CD4-positive, alpha-beta T cell treated with Interleukin-4 for 4 hours (primary cell): ENCODE data around the gene IFT74.

Source experiments
- DNase-seq: peaks from one replicate; pipeline ENCODE4 v3.0.0-alpha.2; 2020

The IFT74 gene

DNA sequence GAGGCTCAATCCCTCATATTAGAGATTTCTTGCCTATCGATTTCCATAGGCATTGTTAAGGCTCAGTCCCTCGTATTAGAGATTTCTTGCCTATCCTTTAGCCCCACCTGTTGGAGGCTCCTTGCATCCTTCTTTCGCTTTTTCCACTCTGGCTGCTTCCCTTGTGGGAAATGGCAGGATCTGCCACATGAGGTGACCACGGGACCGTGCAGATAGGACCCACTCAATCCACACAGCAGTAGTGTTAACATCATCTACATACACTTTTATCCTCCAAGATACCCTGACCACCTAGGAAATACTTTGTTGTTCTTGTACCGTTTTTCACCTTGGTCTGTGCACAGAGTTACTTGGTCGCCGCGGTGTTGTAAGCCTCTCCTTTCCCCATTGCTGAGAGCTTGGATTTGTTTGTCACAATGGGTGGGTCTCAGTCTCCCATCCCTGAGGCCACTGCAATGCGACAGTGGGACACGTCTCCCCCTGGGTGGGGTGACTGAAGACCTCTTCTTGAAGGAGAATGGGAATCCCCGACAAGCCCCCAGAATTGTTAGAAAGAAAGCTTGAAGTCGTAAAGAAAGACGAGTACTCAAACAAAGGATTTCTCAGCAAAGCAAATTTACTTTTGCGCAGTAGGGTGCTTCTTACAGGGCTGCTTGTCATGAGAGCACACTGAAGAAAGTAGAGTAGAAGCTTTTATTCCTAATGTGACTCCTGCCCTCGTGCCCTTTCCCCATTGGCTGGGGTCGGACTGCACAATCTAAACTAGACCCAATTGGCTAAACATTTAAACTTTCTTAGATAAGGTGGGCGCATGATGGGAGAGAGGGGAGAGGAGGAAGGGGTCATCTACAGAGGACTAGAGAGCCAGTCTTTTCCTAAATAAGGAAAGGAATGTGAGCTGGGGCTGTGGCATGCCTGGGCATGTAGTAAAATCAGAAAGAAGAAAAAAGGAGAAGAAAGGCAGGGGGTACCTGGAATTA lies 19.8 kb downstream of the IFT74 start:
- peak; percentile 11 for DNase-seq

DNA sequence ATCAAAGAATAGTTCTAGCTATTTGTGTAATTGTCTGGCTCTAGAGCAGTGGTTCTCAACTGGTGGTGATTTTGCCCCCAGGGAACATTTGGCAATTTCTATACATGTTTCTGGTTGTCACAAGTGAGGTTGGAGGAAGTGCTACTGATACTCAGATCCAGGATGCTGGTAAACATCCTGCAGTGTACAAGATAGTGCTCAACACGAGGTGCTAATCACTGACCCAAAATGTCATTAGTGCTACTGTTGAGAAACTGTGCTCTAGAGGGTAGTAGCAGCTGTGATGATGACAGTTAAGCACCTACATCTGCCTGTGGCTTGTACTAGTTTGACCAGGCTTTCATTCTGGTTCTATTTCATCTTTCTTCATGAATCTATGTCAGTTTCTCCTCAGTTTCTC lies 27.1 kb downstream of the IFT74 start:
- DNase-seq = no peak

DNA sequence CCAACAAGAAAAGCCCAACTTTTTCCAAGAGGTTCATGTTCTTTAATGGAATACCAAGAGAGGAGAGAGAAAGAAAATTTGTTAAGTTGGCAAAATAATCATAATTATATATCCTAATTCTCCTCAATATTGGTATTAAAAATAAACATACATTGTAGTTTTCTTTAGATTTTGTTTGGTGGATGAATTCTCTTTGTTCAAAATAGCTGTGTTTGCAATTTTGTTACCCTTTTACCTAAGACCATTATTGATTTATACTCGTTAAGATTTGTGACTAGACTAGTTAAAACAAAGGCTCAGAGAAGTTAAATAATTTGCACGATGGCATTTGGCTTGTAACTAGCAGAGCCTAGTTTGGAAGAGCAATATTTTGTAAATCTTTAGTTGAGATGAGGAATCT lies 39.6 kb downstream of the IFT74 start:
- DNase-seq = no peak

DNA sequence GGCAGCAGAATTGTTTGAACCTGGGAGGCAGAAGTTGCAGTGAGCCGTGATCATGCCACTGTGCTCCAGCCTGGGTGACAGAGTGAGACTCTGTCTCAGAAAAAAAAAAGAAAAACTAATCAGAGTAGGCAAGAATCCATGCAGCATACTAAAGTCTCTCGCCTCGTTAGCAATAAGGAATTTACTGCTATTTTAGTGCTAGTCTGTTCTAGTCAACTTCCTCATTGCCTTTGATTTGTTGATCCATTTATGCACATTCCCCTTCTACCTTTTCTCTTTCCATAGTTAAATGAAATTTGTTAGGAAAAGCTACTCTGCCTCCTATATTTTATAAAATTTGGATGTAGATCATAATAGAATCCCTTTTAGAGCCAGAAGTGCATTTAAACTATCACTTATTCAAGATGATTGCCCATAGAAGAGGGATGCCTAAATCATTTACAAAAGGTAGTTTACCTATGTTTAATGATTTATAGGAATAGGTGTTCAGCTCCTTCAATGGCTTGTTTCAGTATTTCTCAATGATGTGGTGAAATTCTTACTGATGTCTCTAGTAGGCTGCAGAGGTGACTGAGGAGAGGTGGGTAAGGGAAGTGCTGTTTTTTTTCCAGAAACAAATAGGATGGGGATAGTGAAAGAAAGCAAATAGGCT lies 47.3 kb downstream of the IFT74 start:
- DNase-seq = no peak

DNA sequence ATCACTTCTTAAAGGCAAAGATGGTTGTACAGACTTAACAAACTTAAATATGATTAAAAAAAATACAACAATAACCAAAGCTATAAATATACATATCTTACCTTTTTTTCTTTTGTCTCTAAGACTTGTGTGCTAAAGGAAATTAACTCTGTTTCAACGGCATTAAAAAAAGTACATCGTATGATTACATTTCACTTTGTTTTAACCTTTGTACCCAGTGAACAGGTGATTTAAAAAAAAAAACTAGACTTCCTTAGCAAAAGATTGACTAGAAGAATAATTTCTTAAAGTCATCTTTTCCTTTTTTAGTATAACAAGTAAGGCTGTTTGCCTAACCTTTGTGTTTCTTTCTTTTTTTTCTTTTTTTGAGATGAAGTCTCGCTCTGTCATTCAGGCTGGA lies 49.3 kb downstream of the IFT74 start, which contains the start of gene LRRC19:
Gene LRRC19 (minus strand): TSS at position 182 of the 400 bp plus-strand sequence. CDS start 5,978 bp downstream, outside the sequence.
- no peak for DNase-seq

DNA sequence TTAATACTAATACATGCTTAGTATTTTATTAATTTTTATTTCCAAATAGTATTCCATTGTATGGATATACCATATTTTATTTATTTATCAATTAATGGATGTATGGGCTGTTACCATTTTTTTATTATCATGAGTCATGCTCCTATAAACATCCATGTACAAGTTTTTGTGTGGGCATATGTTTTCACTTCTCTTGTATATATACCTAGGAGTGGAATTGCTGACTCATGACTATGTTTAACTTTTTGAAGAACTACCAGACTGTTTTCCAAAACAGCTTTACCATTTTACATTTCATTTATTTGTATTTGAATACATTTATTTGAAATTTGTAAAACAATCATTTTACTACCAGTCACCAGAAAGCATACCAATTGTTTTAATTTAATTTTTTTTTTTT lies 63.4 kb downstream of the IFT74 start:
- DNase-seq = no peak

DNA sequence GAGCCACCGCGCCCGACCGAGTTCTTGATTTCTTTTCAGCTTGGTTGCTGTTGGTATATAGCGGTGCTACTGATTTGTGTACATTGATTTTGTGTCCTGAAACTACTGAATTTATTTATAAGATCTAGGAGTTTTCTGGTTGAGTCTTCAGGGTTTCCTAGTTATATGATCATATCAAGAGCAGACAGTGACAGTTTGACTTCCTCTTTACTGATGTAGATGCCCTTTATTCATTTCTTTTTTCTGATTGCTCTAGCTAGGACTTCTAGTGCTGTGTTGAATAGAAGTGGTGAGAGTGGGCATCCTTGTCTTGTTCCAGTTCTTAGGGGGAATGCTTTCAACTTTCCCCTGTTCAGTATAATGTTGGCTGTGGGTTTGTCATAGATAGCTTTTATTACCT lies 66.7 kb downstream of the IFT74 start:
- DNase-seq = no peak

DNA sequence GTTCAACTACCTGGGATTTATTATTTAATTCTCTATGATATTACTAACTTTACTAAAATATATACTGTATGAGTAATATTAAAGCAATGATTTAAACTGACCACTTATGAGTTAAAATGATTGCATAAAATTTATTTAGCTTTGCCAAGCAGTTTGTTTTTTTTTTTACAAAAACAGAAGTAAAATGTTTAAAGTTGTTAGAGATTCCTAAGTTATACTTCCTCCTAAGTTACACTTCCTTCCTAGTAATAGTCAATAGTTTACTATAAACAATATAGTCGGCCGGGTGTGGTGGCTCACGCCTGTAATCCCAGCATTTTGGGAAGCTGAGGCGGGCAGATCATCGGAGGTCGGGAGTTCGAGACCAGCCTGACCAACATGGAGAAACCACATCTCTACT lies 73.0 kb downstream of the IFT74 start:
- no peak for DNase-seq

DNA sequence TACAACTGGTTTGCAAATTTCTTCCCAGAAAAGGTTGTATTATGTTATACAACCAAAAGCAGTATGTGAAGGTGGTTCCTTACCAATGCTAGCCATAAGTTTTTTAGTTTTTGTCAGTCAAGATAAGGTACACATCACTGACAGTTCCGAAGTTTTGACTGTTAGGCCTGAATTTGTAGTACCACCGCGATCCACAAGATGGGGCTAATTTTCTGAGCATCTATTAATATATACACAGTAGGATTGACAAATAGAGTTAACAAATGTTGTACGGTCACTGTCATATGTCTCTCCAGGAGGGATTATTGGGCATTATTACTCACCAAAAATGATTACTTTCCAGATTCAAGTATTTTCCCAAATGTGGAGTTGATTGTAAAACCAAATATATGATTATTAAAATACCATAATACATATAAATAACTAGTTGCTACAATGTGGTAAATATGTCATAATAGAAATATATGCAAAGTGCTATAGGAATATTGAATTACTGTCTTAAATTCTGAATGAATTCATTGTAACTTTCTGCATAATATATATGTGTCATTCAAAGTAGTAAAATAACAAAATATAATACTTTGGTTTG lies 77.7 kb downstream of the IFT74 start:
- peak; percentile 36 for DNase-seq

DNA sequence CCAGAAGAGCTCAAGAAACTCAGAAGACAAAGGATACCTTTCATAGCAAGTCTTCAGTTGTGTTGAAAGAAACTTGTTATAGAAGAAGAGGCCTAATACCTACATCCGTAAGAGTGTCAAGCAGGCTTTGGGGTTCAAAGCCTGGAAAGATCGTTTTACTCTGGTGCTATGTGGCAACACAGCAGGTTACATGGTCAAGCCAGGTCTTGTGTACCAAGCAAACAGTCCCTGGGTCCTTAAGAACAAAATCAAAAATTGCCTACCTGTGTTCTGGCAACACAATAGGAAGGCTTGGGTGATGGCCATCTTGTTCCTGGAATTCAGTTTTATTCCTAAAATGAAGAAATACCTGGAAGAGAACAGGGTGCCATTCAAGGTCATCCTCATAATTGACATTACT lies 81.3 kb downstream of the IFT74 start:
- no peak for DNase-seq

DNA sequence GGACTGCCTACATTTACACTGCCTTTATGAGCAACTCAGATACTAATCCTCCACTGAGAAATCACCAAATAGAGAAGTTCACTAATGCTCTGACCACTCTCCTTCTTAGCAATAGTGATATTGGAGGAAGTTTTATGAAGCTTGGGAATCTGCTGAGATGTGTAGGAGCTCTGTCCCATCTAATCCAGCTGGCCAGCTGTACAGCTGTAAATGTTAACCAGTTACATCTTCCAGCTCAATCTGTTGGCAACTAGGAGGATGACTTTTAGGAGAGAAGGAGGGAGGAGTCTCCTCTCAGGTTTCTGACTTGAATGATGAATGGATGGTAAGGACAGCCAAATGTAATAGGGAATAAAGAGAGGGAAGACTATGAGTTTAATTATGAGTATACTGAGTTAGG lies 85.5 kb downstream of the IFT74 start:
- no peak for DNase-seq

DNA sequence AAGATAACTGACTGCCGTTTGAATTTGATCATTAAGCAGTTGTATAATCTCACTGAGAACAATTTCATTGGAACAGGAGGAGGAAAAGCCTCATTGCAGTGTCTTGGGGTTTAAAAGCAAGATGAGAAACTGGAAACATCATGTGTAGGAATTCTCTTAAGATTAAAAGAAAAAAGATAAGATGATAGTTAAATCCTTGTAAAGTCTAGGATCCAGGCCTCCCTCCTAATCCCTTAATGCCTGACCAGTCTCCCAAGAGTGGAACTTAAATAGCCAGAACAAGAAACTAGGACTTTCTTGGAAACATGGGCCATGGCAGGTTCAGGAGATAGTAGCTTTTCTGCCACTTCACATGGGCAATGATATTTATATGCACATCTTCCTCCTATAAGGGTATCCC lies 86.3 kb downstream of the IFT74 start:
- no peak for DNase-seq

DNA sequence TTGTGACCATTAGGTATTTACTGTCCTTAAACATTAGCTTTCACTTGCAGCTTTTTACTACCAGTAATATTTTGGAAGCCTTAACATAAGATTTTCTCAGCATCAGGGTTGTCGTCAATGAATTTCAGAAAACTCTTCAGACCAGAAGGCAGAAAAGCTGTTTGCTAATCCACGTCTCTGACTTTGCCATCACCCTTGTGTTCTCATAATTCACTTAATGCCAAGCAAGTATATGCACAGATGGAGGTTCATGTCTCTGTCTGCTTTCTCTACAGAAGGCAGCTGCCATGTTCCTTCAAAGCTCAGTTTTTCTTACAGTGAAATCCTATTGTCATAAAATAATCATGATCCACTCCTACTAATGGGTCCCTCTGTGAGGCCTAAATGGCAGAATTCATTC lies 87.0 kb downstream of the IFT74 start:
- no peak for DNase-seq

DNA sequence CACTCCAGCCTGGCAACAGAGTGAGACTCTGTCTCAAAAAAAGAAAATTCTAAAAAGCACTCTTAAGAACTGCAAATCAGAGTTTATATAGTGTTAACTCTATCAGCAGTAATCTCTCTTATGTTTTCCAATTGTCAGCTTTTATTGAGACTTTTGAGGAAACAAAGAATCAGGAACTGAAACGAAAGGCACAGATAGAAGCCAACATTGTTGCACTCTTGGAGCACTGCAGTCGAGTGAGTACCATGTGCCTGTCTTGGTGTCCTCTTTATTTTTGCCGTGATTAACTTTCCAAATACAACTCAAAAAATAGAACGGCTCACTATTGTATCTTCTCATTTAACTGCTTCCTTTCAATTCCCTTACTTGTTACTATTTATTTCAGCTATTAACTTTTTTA lies 90.9 kb downstream of the IFT74 start:
- no peak for DNase-seq

DNA sequence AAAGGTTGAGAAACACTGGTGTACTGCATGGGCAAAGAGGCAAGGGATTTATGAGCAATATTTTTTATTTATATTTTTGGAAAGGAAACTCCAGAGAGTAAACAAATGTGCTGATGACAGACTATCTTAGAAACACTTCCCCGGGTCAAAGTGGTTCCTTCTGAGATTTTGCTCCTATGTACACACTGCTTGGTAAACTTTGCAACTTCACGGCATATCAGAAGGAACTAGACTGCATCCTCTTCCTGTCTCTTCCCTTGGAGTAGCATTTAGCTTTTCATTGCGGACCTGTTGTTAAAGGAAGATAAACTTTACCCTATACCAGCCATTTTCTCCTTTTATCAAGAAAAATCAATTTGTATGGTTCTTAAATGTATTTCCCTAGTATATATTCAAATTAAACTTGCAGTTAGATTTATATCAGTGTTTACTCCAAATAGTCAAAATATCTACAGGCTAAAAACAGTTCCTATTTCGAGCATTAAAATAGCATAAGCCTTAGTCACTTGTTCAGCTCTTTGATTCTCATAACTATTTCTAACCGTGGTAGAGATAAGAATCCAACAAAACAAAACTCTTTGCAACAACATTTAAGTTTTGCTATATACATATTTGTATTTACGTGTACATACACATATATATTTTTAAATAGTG lies 97.3 kb downstream of the IFT74 start:
- DNase-seq = no peak

DNA sequence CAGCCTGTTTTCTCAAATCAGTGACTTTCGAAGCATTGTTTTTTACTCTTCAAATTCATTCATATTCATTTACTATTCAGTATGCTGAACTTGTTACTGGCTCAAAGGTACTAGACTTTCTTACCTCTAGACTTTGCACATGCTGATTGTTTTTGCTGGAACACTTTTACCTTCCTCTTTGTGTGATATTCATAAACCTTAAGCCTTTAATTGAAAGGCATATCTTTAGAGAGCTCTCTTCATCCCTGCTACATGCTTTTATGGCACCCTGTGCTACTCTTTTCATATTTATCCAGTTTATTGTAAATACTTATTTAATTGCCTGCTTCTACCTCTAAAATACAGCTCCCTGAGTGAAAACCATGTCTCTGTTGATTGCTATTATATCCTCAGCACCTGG lies 97.9 kb downstream of the IFT74 start:
- no peak for DNase-seq

DNA sequence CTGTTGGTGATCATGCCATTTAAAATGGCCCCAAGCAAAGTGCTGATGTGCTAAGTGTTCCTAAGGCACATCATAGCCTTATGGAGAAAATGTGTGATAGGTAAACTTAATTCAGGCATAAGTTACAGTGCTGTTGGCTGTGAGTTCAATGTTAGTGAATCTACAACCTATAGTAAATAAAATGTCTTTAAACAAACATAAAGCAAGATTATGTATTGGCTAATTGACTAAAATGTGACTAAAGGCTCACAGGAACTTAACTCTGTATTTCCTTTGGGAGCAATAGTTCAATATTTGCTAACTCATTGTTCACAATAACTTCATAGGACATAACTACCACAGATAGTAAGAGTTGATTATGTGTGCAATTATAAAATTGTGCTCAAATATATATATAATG lies 98.6 kb downstream of the IFT74 start:
- DNase-seq = no peak

DNA sequence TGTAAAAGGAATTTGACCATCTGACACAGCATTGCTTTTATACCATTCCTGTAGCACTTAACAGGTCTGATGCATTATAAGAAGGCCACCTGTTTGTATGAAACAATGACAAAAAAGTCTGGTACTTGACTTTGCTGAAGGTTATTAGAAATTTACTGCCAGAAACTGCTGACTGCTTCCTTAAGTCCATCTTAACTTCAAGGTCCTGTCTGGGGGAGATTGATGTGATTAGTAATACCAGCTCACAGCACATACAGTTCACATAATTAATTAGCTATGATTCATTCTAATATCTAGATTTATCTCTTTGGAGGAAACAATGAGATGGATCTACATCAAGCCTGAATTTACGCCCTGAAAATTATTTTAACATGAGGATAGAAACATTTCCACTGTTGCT lies 103.2 kb downstream of the IFT74 start:
- DNase-seq = no peak

DNA sequence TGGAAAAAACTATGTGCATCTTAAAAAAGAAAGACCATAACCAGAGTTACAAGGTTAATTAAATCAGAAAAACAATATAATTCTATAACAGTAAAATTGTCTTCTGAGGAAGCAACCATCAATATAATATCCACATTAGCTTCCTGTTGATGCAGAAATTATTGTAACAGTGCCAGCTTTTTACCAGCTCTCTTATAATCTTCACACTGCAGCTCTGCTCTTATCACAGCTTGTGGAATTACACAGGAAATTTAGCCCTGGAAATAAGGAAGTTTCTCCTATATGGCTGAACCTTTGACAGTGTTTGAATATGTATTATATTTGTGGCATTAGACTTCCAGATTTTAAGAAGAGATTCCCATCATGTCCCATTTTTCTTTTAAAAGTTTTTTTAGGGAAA lies 103.7 kb downstream of the IFT74 start:
- DNase-seq = no peak

DNA sequence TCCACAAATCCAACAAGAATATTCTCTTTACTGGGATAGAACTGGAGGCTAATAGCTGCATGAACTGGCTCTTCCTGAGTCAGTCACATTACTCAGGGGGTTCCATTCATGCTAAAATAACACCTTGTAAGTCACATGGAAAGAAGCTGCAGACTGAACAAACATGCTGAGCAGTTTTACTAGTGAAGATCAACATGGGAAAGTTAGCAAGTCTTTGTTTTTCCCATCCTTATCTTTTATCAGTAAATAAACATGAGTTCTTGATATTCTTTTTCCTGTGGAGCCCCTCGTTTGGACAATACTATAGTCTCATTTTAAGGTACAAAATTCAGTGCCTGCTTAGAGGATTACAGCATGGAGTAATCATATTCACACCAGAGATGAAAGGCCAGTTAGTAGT lies 109.1 kb downstream of the IFT74 start:
- DNase-seq = no peak

DNA sequence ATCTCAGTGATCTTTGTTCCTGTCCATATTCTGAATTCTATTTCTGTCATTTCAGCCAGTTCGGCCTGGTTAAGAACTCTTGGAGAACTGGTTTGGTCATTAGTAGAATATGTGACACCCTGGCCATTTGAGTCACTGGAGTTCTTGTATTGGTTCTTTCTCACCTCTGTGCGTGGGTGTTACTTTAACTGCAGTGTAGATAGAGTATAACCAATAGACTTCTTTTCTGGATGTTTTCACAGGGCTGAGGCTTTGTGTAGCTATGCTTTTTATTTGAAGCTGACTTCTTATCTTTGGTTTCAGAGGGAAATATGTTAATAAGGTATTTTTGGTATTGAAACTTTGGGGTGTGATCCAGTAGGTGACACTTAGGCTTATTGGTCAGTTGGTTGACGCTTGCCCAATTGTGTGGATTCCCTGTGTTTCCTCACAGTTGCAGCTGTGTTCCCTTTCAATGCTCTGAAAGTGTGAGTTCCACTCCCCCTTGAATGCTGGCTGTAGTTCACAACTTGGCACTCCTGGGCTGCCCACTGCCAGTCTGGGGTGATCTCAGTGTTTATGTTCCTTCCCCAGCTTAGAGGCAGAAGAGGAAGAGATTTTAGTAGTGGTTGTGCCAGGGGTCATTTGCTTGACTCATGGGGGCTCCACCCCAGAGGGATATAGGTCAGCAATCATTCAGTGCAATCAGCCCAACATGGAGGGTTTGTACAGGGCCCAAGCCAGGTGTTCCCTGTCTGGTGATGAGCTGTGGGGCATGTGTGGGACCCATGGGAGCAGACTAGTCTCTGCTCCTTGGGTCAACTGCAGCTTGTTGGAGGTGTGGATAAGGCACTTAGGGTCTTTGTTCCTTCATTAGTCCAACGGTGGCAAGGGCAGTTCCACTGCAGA lies 117.9 kb downstream of the IFT74 start:
- DNase-seq = no peak

DNA sequence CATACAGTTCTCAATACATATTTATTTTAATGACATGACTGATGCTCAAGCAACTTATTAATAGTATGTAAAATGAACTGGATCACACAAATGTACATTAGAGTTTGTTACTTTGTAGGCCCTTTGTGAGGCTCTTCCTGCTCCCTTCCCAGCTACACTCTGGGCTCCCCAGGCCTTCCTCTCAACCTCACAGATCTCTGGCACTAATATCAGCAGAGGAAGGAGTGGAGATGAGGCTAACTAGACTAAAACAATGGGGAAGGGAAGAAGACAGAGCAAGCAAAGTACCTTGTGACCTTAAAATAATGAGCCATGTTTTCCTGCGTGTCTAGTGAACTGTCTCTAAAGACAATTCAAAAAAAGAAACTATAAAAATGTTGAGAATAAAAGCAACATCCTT lies 122.5 kb downstream of the IFT74 start:
- DNase-seq = no peak
